Stimulated activated CD8-positive, alpha-beta memory T cell treated with anti-CD3 and anti-CD28 coated beads, Interleukin-12 subunit alpha, Interleukin-12 subunit beta, amount 100 ng/mL, for 4 hours (primary cell): ENCODE data around the gene HOXA10.

Source experiments
- DNase-seq: peaks from one replicate; pipeline ENCODE4 v3.0.0-alpha.2; 2020; ENCODE audit warnings: low read depth

The HOXA10 gene

DNA sequence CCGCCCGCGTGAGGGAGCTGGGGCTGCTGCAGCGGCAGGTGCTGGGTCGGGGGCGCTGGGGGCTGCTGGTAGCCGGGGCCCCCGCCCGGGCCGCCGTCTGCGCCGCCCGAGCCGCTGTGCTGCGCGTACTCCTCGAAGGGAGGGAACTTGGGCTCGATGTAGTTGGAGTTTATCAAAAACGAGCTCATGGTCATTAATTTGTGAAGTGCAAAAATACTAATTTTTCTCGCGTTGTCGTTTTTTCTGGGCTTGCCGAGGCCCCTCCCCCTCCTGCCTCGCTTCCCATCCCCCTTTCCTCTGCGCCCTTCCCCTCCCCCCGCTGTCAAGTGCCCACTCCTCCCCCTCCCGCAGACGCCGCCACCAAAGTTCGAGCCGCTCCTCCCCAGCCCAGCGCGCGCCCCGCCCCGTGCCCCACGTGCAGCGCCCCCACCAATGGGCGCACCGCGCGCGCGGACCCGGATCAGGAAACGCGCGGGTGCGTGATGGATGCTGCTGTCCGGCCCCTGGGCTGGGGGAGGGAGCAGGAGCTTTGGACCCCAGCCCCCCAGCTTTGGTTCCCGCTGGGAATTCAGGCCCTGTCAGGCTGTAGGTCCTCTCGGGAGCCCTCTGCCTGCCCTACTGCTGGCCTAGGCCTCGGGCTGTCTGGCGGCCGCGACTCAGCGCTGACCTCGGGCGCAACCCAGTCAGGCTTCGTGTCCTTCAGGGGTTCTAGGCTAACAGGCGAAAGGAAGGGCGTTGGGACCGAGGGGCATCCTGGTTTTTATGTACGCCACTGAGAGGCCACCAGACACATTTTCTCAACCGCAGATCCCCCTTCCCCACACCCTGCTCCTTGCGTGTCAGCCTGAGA lies 43.4 kb downstream of the HOXA10 start, which contains the start of gene HOXA4:
TSS of gene HOXA4 (minus strand) at position 218 of the 850 bp plus-strand sequence. CDS start at position 194, 24 bp downstream.
- peak; percentile 61 for DNase-seq

DNA sequence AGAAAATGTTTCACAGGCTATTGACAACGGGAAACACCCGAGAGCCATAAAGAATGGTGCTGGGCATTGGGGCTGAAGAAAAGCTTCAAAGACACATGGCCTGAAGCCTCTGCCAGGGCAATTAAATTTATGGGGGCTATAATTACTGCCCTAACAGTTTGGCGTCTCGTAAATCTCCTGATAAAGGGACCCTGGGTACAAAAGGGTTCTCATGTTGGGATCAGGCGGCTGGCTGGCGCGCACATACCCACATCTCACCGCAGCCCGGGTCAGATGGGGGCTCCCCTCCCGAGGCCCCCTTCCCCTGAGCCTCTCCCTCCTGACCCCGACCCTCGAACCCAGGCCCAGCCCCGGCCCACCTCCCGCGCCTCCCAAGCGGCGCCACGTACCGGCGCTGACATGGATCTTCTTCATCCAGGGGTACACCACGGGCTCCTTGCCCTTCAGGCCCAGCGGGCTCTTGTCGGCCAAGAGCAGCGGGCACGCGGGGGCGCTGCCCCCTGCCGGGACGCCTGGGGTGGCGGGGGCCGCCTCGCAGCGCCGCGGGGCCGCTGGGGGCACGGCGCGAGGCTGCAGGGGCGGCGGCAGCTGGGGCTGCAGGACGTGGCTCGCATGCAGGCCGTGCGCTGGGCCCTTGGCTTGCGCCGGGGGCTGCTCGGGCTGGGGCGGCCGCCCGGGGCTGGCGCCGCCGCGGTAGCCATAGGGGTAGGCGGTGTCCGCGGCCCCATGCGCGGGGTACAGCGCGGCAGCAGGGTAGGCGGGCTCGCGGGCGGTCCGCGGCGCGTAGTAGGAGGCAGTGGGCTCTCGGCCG lies 44.2 kb downstream of the HOXA10 start:
- DNase-seq: no peak

DNA sequence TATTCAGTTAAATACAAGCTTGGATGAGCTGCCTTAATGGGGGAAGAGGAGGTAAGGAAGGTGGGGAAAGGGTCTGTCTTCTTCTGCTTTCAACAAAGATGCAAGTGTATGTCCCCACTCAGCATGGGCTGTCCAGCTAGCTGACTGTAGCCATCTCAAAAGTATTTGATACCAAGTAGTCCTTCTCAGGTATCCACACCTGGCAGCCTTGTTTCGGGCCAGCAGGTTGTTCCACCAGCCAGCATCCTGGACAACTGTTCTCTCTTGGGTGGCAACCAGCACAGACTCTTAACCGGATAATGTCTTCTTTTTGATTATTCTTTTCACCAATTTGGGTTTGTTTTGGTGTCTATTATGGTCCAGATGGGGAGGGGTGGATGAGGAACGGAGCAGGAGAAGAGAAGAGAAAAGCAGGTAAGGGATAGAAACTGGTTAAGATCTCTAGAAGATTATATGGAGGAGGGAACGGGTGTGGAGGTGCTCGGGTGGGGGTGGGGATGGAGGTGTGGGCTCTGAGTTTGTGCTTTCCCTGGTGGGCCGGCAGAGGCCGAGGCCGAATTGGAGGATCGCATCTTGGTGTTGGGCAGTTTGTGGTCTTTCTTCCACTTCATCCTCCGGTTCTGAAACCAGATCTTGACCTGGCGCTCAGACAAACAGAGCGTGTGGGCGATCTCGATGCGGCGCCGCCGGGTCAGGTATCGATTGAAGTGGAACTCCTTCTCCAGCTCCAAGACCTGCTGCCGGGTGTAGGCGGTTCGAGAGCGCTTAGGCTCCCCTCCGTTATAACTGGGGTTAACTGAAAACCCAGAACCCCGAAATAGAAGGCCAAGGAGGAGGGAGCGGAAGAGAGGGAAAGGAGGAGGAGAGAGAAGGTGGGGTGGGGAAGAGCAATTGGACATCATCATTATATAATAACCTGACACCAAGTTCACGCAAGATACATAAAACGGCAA lies 45.1 kb downstream of the HOXA10 start:
- no peak for DNase-seq

DNA sequence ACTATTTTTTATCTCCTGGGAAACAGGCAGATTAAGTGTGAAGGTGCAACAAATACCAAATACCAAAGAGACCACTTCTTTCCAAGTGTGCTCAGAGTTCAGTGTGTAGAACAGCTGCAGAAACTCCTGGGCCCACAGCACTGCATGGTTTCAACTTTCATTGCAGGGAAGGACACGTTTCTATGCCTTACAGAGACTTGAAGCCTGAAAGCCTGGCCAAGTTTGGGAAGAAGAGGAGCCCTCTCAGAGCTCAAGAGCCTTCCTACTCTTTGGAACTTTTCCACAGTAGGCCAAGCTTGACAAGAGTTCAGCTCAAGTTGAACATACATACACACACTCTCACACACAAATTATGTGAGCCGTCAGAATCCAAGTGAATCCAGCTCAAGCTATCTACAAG lies 46.1 kb downstream of the HOXA10 start:
- no peak for DNase-seq

DNA sequence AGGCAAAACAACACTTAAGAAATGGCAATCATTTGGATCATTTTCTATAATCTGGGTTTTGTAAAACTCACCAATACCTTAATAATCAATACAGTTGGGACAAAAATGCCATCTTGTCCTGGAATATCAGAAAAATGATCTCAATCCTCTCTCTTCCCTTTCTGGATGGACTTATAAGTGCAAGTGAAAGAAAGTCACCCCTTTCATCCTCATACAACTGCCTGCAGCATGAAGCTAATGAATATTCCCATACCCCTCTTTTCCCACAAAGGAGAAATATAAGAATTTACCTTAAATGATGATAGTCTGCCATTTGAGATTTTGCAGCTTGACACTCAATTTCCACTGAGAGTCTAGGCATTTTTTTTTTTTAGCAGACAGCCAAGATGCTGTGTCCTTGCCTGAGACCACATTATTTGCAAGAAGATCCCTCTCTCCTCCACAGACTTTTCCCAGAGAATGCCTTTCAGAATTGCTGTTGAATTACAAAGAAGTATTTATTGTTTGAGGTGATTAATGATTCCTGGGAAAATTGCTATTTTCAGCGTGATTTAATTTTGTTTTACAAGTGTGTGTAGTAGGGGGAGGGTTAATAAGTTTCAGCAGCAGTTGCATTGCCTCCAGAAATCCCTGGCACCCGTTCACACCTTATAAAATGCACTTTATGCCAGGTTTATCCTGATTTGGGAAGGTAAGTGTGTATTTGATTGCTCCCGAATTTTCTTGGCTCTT lies 47.4 kb downstream of the HOXA10 start:
- DNase-seq: no peak

DNA sequence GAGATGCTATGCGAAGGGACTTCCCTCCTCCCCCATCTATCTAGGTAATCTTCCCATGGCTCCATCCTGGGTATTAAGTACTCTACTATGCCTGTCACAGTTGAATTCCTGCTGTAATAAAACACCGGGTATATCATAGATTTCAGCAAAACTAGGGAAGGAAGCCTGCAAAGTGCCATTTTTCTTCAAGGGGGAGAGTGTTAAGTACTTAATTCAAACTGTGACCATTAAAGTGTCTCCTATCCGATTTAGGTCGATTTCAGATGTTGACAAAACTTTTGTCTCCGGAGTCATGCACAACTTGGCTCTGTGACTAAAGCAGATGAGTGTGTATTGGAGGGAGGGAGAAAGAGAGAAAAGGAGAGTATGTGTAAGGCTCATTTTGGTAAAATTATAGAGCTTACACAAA lies 48.1 kb downstream of the HOXA10 start:
- DNase-seq: no peak

DNA sequence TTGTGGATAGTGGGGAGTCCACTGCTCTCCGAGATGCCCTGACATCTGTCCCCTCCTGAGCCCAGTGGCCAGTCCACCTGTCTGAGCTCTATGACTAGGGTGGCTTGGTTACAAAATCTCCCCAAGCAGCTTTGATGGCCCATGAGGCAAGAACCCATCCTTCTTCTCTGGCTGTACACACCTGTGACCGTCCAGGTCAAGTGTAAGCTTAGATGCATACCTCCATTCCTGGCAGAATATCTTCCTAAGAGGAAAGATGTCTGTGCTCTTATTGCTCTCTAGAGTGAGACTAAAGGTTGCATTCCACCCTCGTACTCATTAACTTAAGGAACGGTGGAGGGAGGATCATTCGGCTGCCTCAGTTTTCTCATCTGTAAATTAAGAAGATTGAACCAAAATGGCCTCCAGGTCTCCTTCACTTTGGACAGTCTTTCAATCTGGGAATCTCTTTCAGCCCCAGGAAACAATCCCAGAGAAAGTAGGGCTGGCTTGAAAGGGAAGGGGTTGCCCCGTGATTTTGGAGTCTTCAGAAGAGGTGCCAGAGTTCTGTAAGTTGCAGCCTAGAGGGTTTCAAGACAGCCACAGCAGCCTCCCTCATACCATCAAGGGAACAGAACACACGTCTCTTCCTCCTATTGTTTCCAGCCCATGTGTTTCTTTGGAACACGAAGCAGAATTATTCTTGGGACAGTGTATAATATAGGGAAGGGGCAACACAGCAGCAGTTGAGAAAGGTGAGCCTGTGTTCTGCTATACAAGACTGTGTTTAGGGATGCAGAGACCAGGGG lies 49.0 kb downstream of the HOXA10 start:
- DNase-seq: no peak

DNA sequence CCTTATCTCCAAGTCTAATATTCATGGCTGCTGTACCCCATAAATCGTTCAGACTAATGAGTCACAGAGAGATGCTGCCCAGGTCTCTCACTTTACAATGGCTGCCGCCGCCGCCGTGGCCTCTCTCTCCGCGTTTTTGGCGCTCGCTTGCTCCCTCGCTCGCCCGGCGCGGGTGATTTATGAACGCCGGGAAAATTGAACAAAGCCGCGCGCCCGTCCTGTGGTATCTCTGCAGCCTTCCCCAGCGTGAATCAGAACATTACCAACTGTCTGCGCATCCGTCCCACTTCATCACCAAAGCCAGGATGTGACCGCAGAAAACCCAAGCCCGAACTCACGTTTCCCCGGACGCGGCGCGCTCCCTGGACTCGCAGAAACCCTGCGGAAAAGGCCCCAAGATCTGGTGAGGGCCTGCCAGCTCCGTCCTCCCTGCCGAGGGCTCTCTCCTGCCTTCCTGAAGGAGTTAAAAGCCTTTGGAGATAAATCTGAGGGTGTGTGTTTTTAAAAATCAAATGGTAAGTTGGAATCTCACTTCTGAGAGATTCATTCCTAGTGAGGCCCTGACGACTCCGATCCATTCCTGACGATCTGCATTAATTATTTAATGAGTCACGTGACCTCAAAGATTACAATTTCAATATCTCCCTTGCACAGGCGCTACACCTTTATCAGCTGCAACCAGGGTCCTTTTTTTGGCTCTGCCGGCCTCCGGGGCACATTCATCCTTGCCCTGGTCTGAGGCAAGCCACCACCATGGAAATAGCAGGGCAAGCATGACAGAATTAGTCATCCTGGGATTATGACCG lies 49.8 kb downstream of the HOXA10 start:
- no peak for DNase-seq

DNA sequence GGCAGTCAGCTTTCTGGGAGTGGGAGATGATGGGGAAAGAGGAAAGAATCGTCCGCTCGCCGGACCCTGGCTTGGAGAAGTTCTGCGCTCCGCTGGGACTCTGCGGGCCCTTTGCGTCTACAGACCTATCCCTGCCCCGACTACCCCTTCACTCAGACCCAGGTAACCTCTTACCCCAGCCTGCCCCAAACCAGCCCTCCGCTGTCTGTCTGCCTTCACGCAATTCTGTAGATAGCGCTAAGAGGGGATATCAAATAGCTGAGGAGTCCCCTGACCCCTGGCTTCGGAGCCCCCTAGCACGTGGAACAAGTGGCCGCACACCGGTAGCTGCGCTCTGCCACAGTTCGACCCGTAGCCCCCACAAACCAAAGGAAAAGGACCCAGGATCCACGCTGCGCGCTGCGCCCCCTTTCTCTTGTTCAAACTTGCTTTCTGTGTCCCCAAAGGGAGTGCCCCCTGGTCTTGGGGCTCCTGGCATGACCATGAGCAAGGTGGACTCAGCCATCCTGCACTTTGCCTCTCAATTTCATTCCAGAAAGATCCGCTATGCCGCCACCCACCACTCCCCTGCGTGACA lies 50.6 kb downstream of the HOXA10 start:
- DNase-seq: no peak

DNA sequence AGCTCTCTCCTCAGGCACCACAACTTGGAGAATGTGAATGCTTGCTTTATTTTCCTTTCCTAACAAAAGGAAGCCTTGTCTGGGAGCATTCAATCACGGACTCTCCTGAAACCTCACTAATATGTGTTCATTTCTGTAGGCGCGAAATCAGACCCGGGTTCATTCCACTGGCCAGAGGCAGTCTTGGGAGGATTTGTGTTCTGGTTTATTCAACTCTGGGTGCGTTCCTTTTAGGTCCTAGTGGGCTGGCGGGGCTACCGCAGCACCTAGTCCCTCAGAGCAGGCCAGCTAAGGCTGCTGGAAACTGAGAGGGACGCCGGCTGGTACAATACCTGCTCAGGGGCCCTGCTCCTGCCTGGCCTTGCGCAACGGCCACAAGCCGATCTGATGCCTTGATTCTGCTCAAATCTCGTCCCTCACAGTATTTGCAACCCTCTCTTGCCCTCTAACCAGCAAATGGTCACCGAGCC lies 51.1 kb downstream of the HOXA10 start:
- no peak for DNase-seq

DNA sequence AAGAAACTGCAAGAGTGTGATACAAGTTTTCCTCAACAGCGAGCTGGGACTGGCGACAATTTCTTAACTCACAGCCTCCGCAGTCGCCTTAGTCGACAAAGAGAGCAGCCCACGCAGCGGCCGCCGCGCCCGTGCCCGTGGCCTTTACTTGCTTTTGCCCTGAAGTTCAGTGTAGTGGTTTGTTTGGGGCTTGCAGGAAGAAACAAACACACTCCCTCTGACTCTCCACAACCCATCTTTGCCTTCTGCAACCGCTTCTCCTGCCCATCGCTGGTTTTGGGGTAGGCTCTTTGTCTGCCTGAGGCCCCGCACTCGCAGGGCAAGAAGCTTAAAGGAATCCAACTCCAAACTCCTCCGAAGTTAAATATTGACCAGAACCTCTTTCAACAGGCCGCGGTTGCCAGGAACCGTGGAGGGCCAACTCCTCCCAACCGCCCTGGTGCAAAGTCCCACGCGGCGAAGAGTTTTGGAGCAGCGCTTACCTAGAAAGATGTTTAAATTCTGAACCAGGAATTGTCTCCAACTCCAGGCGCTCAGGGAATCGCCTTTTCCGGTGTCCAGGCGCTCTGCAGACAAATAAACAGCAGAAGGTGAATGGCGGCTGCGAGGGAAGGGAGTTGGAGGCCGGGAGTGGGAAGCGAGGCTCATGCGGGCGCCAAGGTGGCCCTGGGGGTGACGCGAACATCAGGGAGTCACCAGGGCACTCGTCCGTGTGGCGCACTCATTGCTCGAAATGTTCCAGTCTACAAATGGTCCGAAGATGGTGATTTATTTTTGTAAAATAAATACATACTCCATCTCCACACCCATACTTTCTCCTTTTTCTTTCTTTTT lies 51.8 kb downstream of the HOXA10 start:
- no peak for DNase-seq

DNA sequence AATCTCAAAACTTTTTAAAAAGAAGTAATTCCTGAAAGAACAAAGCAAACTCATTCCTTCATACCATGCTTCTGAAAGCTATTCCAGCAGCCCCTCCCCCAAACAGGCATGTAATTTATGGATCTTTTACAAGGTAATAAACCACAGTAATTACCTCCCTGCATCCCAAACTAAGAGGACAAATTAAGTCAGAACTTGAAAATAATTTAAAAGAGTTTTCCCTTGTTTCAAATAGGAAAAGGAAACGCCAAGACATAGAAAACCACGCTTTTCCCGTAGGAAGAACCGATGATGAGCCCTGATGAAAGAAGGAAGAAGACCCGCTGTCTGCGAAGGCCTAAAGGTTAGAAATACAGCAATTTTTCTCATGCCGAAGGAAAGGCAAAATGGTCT lies 52.4 kb downstream of the HOXA10 start:
- no peak for DNase-seq
